ENCODE data around the gene LIPT2. TPM values are rescaled to one million over a fixed set of nuclear protein-coding genes. Genes with fewer than 3 reads are reported as not detected.

Gene LIPT2
- total RNA-seq, 1 experiment from 2014 or later: 7.9 TPM

- H3K36me3 Mint-ChIP-seq (ENCODE audit: insufficient read depth, unreplicated experiment): no peaks in the 10 kb centered on the region
- H3K4me3 Mint-ChIP-seq (ENCODE audit: unreplicated experiment): no peak overlapping the region
- BruUV-seq (replicated peaks): no TSS peak
- POLR2A ChIA-PET: interaction anchor here (0.6 kb wide), 1 partner anchor 67 kb away, joined by 3 read pairs; no protein-coding TSS in a partner anchor
- CTCF ChIA-PET: interaction anchor here (0.6 to 1.9 kb wide), 6 partner anchors 17 to 191 kb away, joined by 3 to 9 read pairs (median 4); no protein-coding TSS in a partner anchor
- no peak overlapping the region for H3K27ac Mint-ChIP-seq (ENCODE audit: low read depth, unreplicated experiment)
- no peaks in the 10 kb centered on the region for H3K4me1 Mint-ChIP-seq (ENCODE audit: insufficient read depth, unreplicated experiment)
- no peaks in the 10 kb centered on the region for H3K27me3 Mint-ChIP-seq (ENCODE audit: insufficient read depth, unreplicated experiment)
- no peak for TF ChIP-seq CTCF (IDR thresholded peaks at IDR 0.05; ENCODE audit: unreplicated experiment)
- no peak for DNase-seq (ENCODE audit: unreplicated experiment)
- H3K9me3 Mint-ChIP-seq (ENCODE audit: unreplicated experiment): no peaks in the 10 kb centered on the region
- intact Hi-C loops (cut with micrococcal nuclease): no loop called here
Measured at GRCh38 chr11:74470526-74470925, 23.0 kb downstream of the LIPT2 start.

- H3K4me3 Mint-ChIP-seq (ENCODE audit: unreplicated experiment): no peak overlapping the region
- no peak overlapping the region for H3K27ac Mint-ChIP-seq (ENCODE audit: low read depth, unreplicated experiment)
- H3K36me3 Mint-ChIP-seq (ENCODE audit: insufficient read depth, unreplicated experiment): no peaks in the 10 kb centered on the region
- ChIA-PET CTCF (interaction anchor here (0.9 to 1.9 kb wide), 3 partner anchors 11 to 213 kb away, joined by 3 to 9 read pairs (median 6); no protein-coding TSS in a partner anchor), POLR2A (no interaction called here)
- intact Hi-C loops (cut with micrococcal nuclease): no loop called here
- H3K27me3 Mint-ChIP-seq (ENCODE audit: insufficient read depth, unreplicated experiment): no peaks in the 10 kb centered on the region
- no peak for DNase-seq (ENCODE audit: unreplicated experiment)
- H3K9me3 Mint-ChIP-seq (ENCODE audit: unreplicated experiment): no peaks in the 10 kb centered on the region
- H3K4me1 Mint-ChIP-seq (ENCODE audit: insufficient read depth, unreplicated experiment): no peaks in the 10 kb centered on the region
- no TSS peak for BruUV-seq (replicated peaks)
- no peak for TF ChIP-seq CTCF (IDR thresholded peaks at IDR 0.05; ENCODE audit: unreplicated experiment)
Measured at GRCh38 chr11:74468936-74469335, 24.6 kb downstream of the LIPT2 start.

GRCh38 chr11:74468521-74468920 lies 25.0 kb downstream of the LIPT2 start:
- no peaks in the 10 kb centered on the region for H3K27me3 Mint-ChIP-seq (ENCODE audit: insufficient read depth, unreplicated experiment)
- H3K9me3 Mint-ChIP-seq (ENCODE audit: unreplicated experiment): no peaks in the 10 kb centered on the region
- BruUV-seq (replicated peaks): no TSS peak
- H3K36me3 Mint-ChIP-seq (ENCODE audit: insufficient read depth, unreplicated experiment): no peaks in the 10 kb centered on the region
- intact Hi-C loops (cut with micrococcal nuclease): no loop called here
- TF ChIP-seq CTCF (IDR thresholded peaks at IDR 0.05; ENCODE audit: unreplicated experiment): no peak
- no peak for DNase-seq (ENCODE audit: unreplicated experiment)
- H3K27ac Mint-ChIP-seq (ENCODE audit: low read depth, unreplicated experiment): no peak overlapping the region
- no peak overlapping the region for H3K4me3 Mint-ChIP-seq (ENCODE audit: unreplicated experiment)
- no peaks in the 10 kb centered on the region for H3K4me1 Mint-ChIP-seq (ENCODE audit: insufficient read depth, unreplicated experiment)
- ChIA-PET POLR2A (no interaction called here), CTCF (interaction anchor here (1.2 to 1.3 kb wide), 2 partner anchors 11 to 19 kb away, joined by 5 to 6 read pairs; no protein-coding TSS in a partner anchor)

- intact Hi-C loops (cut with micrococcal nuclease): no loop called here
- no peak for TF ChIP-seq CTCF (IDR thresholded peaks at IDR 0.05; ENCODE audit: unreplicated experiment)
- CTCF ChIA-PET: interaction anchor here (1.2 to 1.3 kb wide), 2 partner anchors 10 to 19 kb away, joined by 5 to 6 read pairs; no protein-coding TSS in a partner anchor
- POLR2A ChIA-PET: no interaction called here
- no peak for DNase-seq (ENCODE audit: unreplicated experiment)
- BruUV-seq (replicated peaks): no TSS peak
- Mint-ChIP-seq H3K36me3 (ENCODE audit: insufficient read depth, unreplicated experiment) (no peaks in the 10 kb centered on the region), H3K4me3 (ENCODE audit: unreplicated experiment) (no peak overlapping the region), H3K27me3 (ENCODE audit: insufficient read depth, unreplicated experiment) (no peaks in the 10 kb centered on the region), H3K4me1 (ENCODE audit: insufficient read depth, unreplicated experiment) (no peaks in the 10 kb centered on the region), H3K27ac (ENCODE audit: low read depth, unreplicated experiment) (no peak overlapping the region), H3K9me3 (ENCODE audit: unreplicated experiment) (no peaks in the 10 kb centered on the region)
Measured at GRCh38 chr11:74468058-74468457, 25.5 kb downstream of the LIPT2 start.
